SU-DHL-6 (cell line): ENCODE measurements around the gene MAP1A.

Experiments
- CTCF ChIP-seq: fragments of 200-600 bp; sonication (generic); IDR thresholded peaks from one replicate; pipeline ENCODE4 v1.5.1; 2017; ENCODE audit warnings: antibody characterized with exemption, mild to moderate bottlenecking, low read length, moderate library complexity; ENCODE audit not compliant: insufficient read depth, poor library complexity, severe bottlenecking
- EZH2phosphoT487 ChIP-seq: fragments of 200-600 bp; sonication (generic), shearing (Covaris generic); conservative IDR thresholded peaks from 2 replicates; pipeline ENCODE4 v1.6.1; 2018; ENCODE audit warnings: mild to moderate bottlenecking, antibody characterized with exemption, low read length, moderate library complexity, mixed read lengths

DNA sequence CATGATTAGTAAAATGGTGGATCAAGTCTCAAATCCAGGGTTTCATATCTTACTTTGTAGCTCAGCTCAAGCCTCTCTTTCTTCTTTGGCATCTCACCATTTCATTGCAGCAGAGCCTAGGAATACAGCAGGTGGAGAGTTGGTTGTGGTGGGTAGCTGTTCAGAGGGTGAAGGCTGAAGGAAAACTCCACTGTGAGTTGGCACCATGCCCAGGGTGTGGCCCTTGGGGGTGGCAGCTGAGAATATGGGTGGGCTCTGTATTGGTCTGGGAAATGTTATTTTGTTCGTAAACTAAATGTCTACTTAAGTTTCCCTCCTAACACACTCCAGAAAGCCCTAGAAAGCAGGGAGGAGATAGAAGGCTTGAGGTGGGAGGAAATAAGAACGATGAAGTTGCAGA, 1.7 kb upstream of the MAP1A start:
- TF ChIP-seq CTCF (no peak), EZH2phosphoT487 (no peak)
